HepG2 (cell line): Measurements from ENCODE around the gene RSRC2. TPM values are rescaled to one million over a fixed set of nuclear protein-coding genes. Genes with fewer than 3 reads are reported as not detected.

Experiments used
- ARID2 ChIP-seq: sonication (generic); formaldehyde crosslinking; IDR thresholded peaks from 2 replicates; pipeline ENCODE4 v1.8.1; 2022; ENCODE audit warnings: mild to moderate bottlenecking, missing genetic modification reagents, borderline replicate concordance
- DR1 ChIP-seq: sonication (generic); formaldehyde crosslinking; IDR thresholded peaks from 2 replicates; pipeline ENCODE4 v1.8.0; 2021; ENCODE audit warnings: mild to moderate bottlenecking, missing genetic modification reagents, inconsistent platforms
- ELF3 ChIP-seq: IDR thresholded peaks from 2 replicates; pipeline ENCODE4 v1.6.1; 2016; ENCODE audit warnings: missing genetic modification reagents, missing compliant biosample characterization
- ESRRA ChIP-seq: sonication (generic); formaldehyde crosslinking; IDR thresholded peaks from 2 replicates; pipeline ENCODE4 v1.5.1; 2020; ENCODE audit warnings: mild to moderate bottlenecking, low read depth, missing genetic modification reagents
- HOXA7 ChIP-seq: sonication (generic); formaldehyde crosslinking; IDR thresholded peaks from 2 replicates; pipeline ENCODE4 v1.8.1; 2022; ENCODE audit warnings: mild to moderate bottlenecking, missing genetic modification reagents, moderate library complexity
- JUN ChIP-seq: sonication (generic); formaldehyde crosslinking; IDR thresholded peaks from 2 replicates; pipeline ENCODE4 v1.4.0; 2020; ENCODE audit warnings: mild to moderate bottlenecking, missing genetic modification reagents
- MAFG ChIP-seq: sonication (generic); formaldehyde crosslinking; IDR thresholded peaks from 2 replicates; pipeline ENCODE4 v1.5.1; 2020; ENCODE audit warnings: mild to moderate bottlenecking, missing genetic modification reagents
- MED13 ChIP-seq: sonication (generic); formaldehyde crosslinking; IDR thresholded peaks from 2 replicates; pipeline ENCODE4 v1.5.0; 2020; ENCODE audit warnings: missing genetic modification reagents
- MEIS1 ChIP-seq: sonication (generic); formaldehyde crosslinking; IDR thresholded peaks from 2 replicates; pipeline ENCODE4 v1.9.0; 2021; ENCODE audit warnings: mild to moderate bottlenecking, missing genetic modification reagents, moderate library complexity, borderline replicate concordance
- MNT ChIP-seq: fragments of 450-650 bp; IDR thresholded peaks from 2 replicates; pipeline ENCODE4 v1.6.1; 2016
- PLRG1 ChIP-seq: fragments of 450-650 bp; conservative IDR thresholded peaks from 2 replicates; pipeline ENCODE4 v1.6.1; 2016
- PRDM15 ChIP-seq: sonication (generic); formaldehyde crosslinking; IDR thresholded peaks from 2 replicates; pipeline ENCODE4 v1.4.0; 2020; ENCODE audit warnings: missing genetic modification reagents
- RARA ChIP-seq: IDR thresholded peaks from 2 replicates; pipeline ENCODE4 v1.6.1; 2016; ENCODE audit warnings: missing genetic modification reagents, missing compliant biosample characterization
- RBFOX2 ChIP-seq: fragments of 200-400 bp; formaldehyde crosslinking; IDR thresholded peaks from 2 replicates; pipeline ENCODE4 v1.6.1; 2017; ENCODE audit warnings: low read depth, mild to moderate bottlenecking, low read length
- RXRB ChIP-seq: IDR thresholded peaks from 2 replicates; pipeline ENCODE4 v1.6.1; 2016; ENCODE audit warnings: borderline replicate concordance, missing genetic modification reagents, missing compliant biosample characterization
- SIX4 ChIP-seq: sonication (generic); formaldehyde crosslinking; IDR thresholded peaks from 2 replicates; pipeline ENCODE4 v1.4.0; 2020; ENCODE audit warnings: missing genetic modification reagents
- SP4 ChIP-seq: sonication (generic); formaldehyde crosslinking; IDR thresholded peaks from 2 replicates; pipeline ENCODE4 v1.8.1; 2023; ENCODE audit warnings: mild to moderate bottlenecking, missing genetic modification reagents
- SPEN ChIP-seq: sonication (generic); formaldehyde crosslinking; IDR thresholded peaks from 2 replicates; pipeline ENCODE4 v1.5.1; 2020; ENCODE audit warnings: low read depth, mild to moderate bottlenecking, missing genetic modification reagents
- TEAD3 ChIP-seq: optimal IDR thresholded peaks from 2 replicates; pipeline ENCODE3; 2016; ENCODE audit warnings: borderline replicate concordance
- THAP7 ChIP-seq: sonication (generic); formaldehyde crosslinking; IDR thresholded peaks from 2 replicates; pipeline ENCODE4 v1.8.1; 2023; ENCODE audit warnings: mild to moderate bottlenecking, missing genetic modification reagents
- ZNF274 ChIP-seq: sonication (generic); formaldehyde crosslinking; IDR thresholded peaks from 2 replicates; pipeline ENCODE4 v1.5.1; 2020; ENCODE audit warnings: mild to moderate bottlenecking, missing genetic modification reagents
- ZNF326 ChIP-seq: sonication (generic); formaldehyde crosslinking; IDR thresholded peaks from 2 replicates; pipeline ENCODE4 v1.4.0; 2020; ENCODE audit warnings: missing genetic modification reagents, borderline replicate concordance
- ZNF510 ChIP-seq: sonication (generic); formaldehyde crosslinking; IDR thresholded peaks from 2 replicates; pipeline ENCODE4 v1.4.0; 2020; ENCODE audit warnings: low read depth, mild to moderate bottlenecking, missing genetic modification reagents
- ZNF83 ChIP-seq: sonication (generic); formaldehyde crosslinking; IDR thresholded peaks from 2 replicates; pipeline ENCODE4 v1.4.0; 2020; ENCODE audit warnings: missing genetic modification reagents, mild to moderate bottlenecking, borderline replicate concordance
- ZNF878 ChIP-seq: sonication (generic); formaldehyde crosslinking; IDR thresholded peaks from 2 replicates; pipeline ENCODE4 v1.8.1; 2023; ENCODE audit warnings: mild to moderate bottlenecking, missing genetic modification reagents, moderate library complexity
- polyA plus RNA-seq, 8 experiments: library from polyadenylated mRNA; depleted of rRNA in 3 of 8; stranded (reverse) in 7 of 8; unstranded in 1 of 8; fragments of >200 nt; fragmentation: Illumina TruSeq in 4 of 8; extraction: Trizol in 4 of 8; gene quantifications; 2 replicates each; pipeline versions ENCODE4 v1.2.1 to v1.2.3, GENCODE V29; 2011 to 2016; ENCODE audit warnings: low read depth in 4 of 8, missing spikeins in 1 of 8, mixed read lengths in 1 of 8; ENCODE audit not compliant: insufficient read depth in 1 of 8
- total RNA-seq, 5 experiments: library from RNA; depleted of rRNA; stranded (reverse); fragments of >200 nt; fragmentation: Illumina TruSeq; extraction: Trizol; gene quantifications; 2 replicates each; pipeline ENCODE4 v1.2.3, GENCODE V29; 2016; ENCODE audit warnings: low read depth in 1 of 5
- TF ChIP-seq, protein P1 (sequence below): sonication (generic); formaldehyde crosslinking; IDR thresholded peaks from 2 replicates; pipeline ENCODE4 v1.5.1; 2020; ENCODE audit warnings: missing genetic modification reagents, mild to moderate bottlenecking, borderline replicate concordance

The RSRC2 gene
- total and polyA plus RNA-seq, 2 of the 13 experiments (the other 11 are each of a cell fraction or from before 2014, with no cell fraction given) = 31.4 to 77.8 TPM

DNA sequence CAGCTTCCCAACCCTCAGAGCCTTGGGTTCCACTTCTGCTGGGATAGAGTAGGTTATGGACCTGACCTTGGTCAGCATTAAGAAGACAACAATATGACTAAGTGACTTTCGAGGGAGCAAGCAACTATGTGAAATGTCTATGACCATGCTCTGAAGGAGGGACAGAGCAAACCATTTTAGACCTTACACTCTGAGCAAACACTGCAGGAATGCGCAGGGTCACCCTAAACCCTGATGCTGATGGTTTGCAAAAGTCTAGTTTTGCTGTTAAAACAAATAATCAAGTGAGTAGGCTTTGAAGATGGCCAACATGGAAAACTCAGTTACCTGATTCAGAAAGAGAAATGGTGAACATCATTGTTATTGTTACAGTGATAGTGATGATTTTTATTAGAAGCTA lies 34.7 kb downstream of the RSRC2 start (continued):
- TF ChIP-seq MEIS1 (CRISPR knock-in tag) (no peak), DR1 (CRISPR knock-in tag) (no peak; the same call in 1 of the 2 replicates), RBFOX2 (no peak), ARID2 (CRISPR knock-in tag) (no peak), PRDM15 (CRISPR knock-in tag) (no peak), ELF3 (CRISPR knock-in tag) (no peak), ZNF510 (CRISPR knock-in tag) (no peak), SP4 (CRISPR knock-in tag) (no peak), RXRB (CRISPR knock-in tag) (peak; percentile 63; the same call in 1 of the 2 replicates), MED13 (CRISPR knock-in tag) (no peak), SIX4 (CRISPR knock-in tag) (peak; percentile 57; the same call in 1 of the 2 replicates), THAP7 (no peak), ZNF878 (no peak), ZNF274 (CRISPR knock-in tag) (no peak), ZNF83 (CRISPR knock-in tag) (no peak), JUN (CRISPR knock-in tag) (0 out of 2 replicates have a peak, but pooled peaks have one; percentile 44), RARA (CRISPR knock-in tag) (peak; percentile 79), MAFG (no peak), HOXA7 (CRISPR knock-in tag) (no peak), SPEN (CRISPR knock-in tag) (no peak), MNT (no peak), TEAD3 (CRISPR knock-in tag) (peak; percentile 99), ESRRA (peak; percentile 81), PLRG1 (no peak), ZNF326 (CRISPR knock-in tag) (no peak)
- TF ChIP-seq, protein P1, sequence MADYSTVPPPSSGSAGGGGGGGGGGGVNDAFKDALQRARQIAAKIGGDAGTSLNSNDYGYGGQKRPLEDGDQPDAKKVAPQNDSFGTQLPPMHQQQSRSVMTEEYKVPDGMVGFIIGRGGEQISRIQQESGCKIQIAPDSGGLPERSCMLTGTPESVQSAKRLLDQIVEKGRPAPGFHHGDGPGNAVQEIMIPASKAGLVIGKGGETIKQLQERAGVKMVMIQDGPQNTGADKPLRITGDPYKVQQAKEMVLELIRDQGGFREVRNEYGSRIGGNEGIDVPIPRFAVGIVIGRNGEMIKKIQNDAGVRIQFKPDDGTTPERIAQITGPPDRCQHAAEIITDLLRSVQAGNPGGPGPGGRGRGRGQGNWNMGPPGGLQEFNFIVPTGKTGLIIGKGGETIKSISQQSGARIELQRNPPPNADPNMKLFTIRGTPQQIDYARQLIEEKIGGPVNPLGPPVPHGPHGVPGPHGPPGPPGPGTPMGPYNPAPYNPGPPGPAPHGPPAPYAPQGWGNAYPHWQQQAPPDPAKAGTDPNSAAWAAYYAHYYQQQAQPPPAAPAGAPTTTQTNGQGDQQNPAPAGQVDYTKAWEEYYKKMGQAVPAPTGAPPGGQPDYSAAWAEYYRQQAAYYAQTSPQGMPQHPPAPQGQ (CRISPR knock-in tag) = no peak
